ENCODE measurements around the gene MGAT1. TPM values are rescaled to one million over a fixed set of nuclear protein-coding genes. Genes with fewer than 3 reads are reported as not detected.

The MGAT1 gene
- total RNA-seq, 4 donors from 2014 or later = 122 to 196 (median 159) TPM

DNA sequence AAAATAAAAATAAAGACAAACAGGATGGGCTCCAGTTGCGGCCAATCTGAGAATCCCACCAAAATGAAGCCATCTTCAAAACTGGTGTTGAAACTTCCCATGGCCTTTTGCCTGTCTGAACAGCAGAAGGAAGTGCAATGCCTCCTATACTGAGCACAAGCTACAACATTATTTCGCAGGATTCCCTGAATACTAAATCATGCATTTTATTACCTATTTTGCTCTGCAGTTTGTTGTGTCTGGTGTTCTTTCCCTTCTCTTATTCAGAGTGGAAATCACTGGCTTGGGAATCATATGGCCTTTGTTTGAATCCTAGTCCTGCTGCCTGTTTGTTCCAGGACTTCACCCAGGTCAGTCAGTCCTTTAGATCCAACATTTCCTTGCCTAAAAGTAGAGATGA, 62.6 kb downstream of the MGAT1 start, which contains the start of gene OR2Y1:
Gene OR2Y1 (minus strand): TSS at position 101 of the 400 bp plus-strand sequence. CDS start 0 bp downstream, at position 101.
- ATAC-seq = no peak
- Histone ChIP-seq H3K9me3 (no peaks in the 10 kb centered on the region), H3K27ac (no peak within 1 kb of the TSS), H3K4me1 (no peaks in the 10 kb centered on the region), H3K36me3 (no peaks in the 10 kb centered on the region), H3K27me3 (peaks cover 50% of the 10 kb centered on the region), H3K4me3 (no peak within 1 kb of the TSS)
- WGBS, 2 donors (ENCODE audit: low coverage in 1 of 2) = 79 to 100% methylated on average over 2 of the region's 2 CpGs
- TF ChIP-seq, protein P1, sequence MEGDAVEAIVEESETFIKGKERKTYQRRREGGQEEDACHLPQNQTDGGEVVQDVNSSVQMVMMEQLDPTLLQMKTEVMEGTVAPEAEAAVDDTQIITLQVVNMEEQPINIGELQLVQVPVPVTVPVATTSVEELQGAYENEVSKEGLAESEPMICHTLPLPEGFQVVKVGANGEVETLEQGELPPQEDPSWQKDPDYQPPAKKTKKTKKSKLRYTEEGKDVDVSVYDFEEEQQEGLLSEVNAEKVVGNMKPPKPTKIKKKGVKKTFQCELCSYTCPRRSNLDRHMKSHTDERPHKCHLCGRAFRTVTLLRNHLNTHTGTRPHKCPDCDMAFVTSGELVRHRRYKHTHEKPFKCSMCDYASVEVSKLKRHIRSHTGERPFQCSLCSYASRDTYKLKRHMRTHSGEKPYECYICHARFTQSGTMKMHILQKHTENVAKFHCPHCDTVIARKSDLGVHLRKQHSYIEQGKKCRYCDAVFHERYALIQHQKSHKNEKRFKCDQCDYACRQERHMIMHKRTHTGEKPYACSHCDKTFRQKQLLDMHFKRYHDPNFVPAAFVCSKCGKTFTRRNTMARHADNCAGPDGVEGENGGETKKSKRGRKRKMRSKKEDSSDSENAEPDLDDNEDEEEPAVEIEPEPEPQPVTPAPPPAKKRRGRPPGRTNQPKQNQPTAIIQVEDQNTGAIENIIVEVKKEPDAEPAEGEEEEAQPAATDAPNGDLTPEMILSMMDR (IDR thresholded peaks at IDR 0.05) = no peak

DNA sequence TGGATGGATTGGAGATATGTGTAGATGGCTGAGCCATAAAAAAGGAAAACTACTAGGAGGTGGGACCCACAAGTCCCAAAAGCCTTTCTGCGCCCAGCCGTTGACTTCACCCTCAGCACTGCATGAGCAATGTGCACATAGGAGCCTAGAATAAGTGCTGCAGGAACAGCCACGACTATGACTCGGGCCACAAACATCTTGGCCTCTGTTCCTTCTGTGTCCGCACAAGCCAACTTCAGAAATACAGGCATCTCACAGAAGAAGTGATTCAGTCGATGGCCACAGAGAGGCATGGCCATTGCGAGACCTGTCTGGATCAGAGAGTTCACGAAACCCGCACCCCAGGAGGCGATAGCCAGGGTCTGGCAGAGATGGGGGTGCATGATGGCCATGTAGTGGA, 63.3 kb downstream of the MGAT1 start:
- H3K36me3 ChIP-seq = no peaks in the 10 kb centered on the region
- ATAC-seq = no peak
- H3K4me3 ChIP-seq = no peak overlapping the region
- H3K27me3 ChIP-seq = peaks cover 43% of the 10 kb centered on the region
- 81 to 89% methylated on average over 3 to 5 of the region's 10 CpGs for WGBS, 2 donors (ENCODE audit: low coverage in 1 of 2)
- no peak overlapping the region for H3K27ac ChIP-seq
- TF ChIP-seq POLR2AphosphoS5 (IDR thresholded peaks at IDR 0.05) (no peak), EP300 (IDR thresholded peaks at IDR 0.05) (no peak), POLR2A (IDR thresholded peaks at IDR 0.05) (no peak)
- TF ChIP-seq, protein P1 (IDR thresholded peaks at IDR 0.05) = no peak
- no peaks in the 10 kb centered on the region for H3K4me1 ChIP-seq
- H3K9me3 ChIP-seq = no peaks in the 10 kb centered on the region

- TF ChIP-seq POLR2A (IDR thresholded peaks at IDR 0.05) (no peak), POLR2AphosphoS5 (IDR thresholded peaks at IDR 0.05) (no peak), EP300 (IDR thresholded peaks at IDR 0.05) (no peak)
- TF ChIP-seq, protein P1 (IDR thresholded peaks at IDR 0.05) = no peak
- H3K4me3 ChIP-seq = no peak overlapping the region
- no peaks in the 10 kb centered on the region for H3K36me3 ChIP-seq
- 36 to 45% methylated on average over 2 of the region's 2 CpGs for whole genome bisulfite sequencing, 2 donors (ENCODE audit: low coverage in 1 of 2)
- no peaks in the 10 kb centered on the region for H3K9me3 ChIP-seq
- no peak for ATAC-seq
- no peak overlapping the region for H3K27ac ChIP-seq
- peaks cover 21% of the 10 kb centered on the region for H3K27me3 ChIP-seq
- H3K4me1 ChIP-seq = no peaks in the 10 kb centered on the region
Measured at GRCh38 chr5:180736536-180736935, 66.1 kb downstream of the MGAT1 start.

Other genes starting within 250 kb of the MGAT1 start
- 10 to 100 TPM in 1 of 4 donors, not detected in 3; 78.4 TPM for gene SCGB3A1, start 211.3 kb downstream of the MGAT1 start, total RNA-seq
- gene FLT4, start 153.2 kb downstream of the MGAT1 start, total RNA-seq = 10 to 100 TPM in 2 of 4 donors, 1 to 10 TPM in 2; 7.6 to 15.2 (median 10.4) TPM
- not detected for gene OR2Y1, start 62.7 kb downstream of the MGAT1 start, total RNA-seq
- 10 to 100 TPM; 19.1 to 34.9 (median 21.4) TPM for gene ZFP62, start 58.5 kb upstream of the MGAT1 start, total RNA-seq
- 1 to 10 TPM in 1 of 4 donors, under 1 TPM in 1, not detected in 2; 0.81 to 1.1 TPM for gene BTNL8, start 96.4 kb upstream of the MGAT1 start, total RNA-seq
- gene BTNL3, start 186.0 kb upstream of the MGAT1 start, total RNA-seq = not detected
- 10 to 100 TPM in 3 of 4 donors, 1 to 10 TPM in 1; 7.5 to 18.6 (median 15.0) TPM for gene BTNL9, start 237.5 kb upstream of the MGAT1 start, total RNA-seq

Data from gastroesophageal sphincter (tissue), 4 donors.